CD4-positive, alpha-beta T cell treated with Interleukin-15 for 4 hours (primary cell): ENCODE data around the gene CUZD1.

Experiments used
- DNase-seq: peaks from one replicate; pipeline ENCODE4 v3.0.0-alpha.2; 2020; ENCODE audit warnings: low spot score

CUZD1 gene

DNA sequence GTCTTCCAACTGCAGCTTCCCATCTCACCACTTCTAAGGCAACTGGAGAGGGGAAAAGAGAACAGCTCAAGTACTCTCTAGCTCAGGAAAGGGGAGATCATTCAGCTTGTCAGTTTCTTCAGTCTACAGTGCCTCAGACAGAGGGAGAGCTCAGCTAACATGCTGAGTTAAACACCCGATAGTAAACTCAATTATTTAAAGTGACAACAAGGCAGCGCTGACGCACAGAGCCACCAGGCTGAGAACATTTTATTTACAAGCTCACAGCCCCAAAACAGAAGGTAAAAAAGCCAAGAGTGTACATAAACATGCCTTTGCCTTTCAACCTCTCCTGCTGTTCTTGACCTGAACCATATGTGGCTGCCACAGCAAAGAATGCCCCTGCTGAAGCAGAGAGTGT, 10.1 kb upstream of the CUZD1 start:
- DNase-seq = no peak

DNA sequence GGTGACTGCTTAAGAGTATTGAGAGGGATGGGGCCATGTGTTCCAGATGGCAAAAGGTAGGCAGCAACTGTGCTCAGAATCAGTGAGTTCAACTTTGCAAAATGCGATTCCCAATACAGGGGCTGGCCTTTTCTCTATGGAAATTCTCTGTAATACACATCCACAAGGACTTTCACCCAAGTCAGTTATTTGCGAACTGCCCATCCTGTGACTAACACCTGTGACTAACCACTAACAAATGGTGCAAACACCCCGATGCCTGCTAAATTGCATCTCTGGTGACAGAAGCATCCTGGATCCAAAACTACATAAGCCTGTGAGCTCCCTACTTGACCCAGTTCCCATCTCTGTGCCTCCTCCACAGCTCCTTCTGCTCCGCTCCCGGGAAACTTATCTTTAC, 9.0 kb upstream of the CUZD1 start:
- no peak for DNase-seq

DNA sequence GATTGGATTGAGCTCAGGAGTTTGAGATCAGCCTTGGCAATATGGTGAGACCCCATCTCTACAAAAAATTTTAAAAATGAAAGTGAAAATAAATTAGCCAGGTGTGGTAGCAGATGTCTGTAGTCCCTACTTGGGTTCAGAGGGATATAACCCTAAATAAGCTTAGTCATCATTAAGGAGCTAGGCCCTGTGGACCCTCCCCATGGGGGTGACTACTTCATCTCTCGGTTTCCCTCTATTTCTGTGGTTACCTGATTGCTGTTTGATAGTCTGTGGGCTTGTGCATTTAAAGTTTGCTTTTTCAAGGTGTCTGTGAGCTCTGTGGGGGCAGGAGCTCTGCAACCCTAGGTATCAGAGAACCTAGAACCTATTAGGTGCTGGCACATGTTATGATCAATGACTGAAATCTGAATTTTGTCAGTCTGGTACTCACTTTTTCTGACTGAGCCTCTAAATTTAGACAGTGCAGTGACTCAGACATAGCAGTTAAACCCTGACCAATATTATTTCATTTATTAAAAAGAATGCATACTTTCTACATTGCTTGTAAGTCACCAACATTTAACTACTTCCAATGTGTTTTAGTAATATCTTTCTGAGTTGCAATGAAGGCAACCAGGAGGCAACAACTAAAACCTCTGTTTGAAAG, 8.1 kb upstream of the CUZD1 start:
- DNase-seq = no peak

DNA sequence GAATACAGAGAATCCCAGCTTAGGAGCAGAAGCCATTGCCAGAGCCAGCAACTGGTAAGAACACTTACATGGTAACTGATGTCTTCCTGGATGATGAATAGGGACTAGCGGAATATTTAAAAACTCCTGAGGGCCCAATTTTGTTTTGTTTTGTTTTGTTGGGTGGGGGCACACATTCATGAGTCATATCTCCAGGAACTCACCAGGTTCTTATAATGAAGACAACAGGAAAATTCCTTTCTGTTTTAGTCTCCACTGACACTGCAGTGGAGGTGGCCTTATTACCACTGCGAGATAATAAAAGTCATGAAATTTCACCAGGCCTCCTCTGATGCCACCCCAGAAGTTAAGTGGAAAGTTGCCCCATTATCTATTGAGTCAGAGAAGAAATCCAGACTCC, 6.6 kb upstream of the CUZD1 start:
- DNase-seq = no peak

DNA sequence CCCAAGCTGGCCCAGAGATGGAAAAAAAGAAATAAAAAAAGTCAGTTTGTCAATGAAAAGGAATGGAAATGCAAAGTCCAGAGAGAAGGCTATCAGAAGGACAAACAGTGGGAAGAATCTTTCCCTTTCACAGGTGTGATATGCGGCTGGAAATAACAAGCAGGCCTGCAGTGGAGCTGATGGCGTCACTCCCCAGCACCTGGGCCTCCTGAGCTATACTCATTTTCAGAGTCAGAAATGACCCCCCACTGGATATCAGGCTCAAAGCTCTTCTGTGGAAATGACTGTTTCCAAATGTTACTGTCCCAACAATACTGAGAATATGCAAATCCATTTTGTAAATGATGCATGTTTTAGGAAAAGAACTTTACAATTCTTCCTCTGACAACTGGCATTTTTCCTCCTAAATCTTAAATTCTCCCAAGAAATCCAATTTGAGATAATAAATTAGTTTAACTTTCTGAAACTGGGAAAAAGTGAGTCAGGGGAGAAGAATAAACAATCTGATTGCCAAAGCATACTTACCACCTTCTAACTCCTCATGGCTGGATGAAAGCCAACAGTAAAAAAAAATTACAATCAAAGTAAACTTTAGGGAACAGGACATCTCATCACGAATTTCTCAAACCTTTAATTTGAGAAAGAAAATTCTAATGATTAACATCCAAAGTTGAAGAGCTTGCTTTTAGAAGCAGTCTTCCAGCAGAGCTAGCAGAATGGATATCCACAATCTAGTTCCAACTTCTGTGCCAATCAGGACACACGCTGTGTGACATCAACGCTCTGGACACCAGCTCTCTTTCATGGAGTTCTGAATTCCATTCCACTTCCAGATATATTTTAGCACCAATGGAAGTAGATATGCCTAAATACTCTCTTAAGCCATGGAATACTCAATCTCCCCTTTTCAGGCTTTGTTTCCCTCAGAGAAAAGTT, 5.3 kb upstream of the CUZD1 start:
- DNase-seq = no peak

DNA sequence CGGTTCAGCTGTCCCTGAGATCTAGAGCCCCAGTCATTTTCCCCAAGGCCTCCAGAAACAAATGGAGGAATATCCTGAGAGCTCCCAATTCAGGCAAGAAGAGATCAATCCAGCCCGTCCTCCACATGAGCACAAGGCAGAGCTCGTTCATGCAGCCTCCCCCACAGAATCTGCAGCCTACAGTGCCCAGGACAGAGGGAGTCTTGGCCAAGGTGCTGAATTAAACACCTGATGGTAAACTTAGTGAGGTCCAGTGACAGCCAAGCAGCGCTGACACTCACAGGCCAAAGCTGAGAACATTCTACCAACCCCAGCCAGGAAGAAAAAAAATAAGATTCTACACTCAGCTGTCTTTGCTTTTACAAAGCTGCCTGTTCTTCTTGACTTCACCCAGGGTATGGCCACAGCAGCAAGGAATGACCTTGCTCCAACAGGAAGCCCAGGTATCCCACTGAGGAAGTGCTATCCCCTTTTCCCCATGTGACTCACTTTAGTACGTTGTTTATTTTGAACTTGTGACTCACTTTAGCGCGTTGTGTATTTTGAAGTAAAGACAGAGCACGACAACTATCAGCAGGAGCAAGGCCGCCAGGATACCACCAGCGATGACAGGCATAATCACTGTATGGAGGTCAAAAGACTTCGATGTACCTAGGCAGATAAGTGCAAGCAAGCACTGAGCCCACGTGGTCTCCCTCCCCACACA, 4.4 kb upstream of the CUZD1 start:
- no peak for DNase-seq

DNA sequence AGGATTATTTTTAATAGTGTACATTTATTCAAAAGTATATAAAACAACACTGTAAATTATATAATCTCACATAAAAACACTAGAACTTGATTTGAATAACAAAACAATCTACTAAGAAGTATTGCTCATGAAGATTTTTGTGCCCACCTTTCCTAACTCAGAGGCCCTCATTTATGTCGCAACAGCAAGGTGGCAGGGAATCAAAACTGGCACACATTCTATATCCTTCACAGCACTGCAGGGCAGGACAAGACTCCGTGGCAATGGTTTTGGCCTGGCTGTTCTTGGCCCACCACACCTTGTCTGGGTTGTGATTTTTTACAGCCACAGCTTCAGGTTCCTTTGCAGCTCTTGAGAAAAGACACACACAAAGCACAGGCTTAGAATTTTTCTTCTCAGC, 3.4 kb upstream of the CUZD1 start:
- DNase-seq = no peak

DNA sequence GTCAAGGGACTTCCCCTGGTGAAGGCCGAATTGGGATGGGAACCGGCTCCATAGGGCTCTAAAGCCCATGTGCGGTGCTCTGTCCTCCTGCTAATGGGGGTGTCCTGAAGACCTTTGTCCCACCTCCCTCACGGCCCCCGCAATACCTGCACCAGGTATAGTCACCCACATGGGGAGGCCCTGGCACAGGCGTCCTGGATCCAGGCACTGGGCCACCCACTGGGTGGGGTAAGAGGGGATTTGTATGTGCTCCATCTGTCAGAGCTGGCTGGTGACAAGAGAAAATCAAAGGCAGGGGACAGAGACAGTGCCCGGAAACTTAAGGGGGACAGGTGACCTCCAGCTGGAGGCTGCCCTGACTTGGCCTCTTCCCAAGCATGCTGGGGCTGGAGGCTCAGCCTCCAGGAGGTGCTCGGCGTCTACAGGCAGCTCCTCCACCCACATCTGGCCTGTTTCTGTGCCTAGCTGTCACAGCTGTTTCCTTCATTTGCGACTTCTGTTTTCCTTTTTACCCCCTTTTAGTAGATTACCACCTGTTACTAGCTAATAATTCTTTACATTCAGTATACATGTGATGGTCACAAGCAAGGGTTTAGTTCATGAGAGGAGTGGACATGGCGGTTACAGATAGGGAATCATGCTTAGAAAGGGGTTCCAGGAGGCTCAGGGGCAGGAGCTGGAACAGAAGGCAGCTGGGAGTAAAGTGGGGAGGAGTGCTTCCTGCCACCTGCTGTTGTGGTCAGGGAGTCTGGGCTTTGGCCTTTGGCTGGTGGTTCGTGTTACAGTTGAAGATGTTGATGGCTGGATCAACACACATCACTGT, 2.3 kb upstream of the CUZD1 start:
- DNase-seq = no peak

DNA sequence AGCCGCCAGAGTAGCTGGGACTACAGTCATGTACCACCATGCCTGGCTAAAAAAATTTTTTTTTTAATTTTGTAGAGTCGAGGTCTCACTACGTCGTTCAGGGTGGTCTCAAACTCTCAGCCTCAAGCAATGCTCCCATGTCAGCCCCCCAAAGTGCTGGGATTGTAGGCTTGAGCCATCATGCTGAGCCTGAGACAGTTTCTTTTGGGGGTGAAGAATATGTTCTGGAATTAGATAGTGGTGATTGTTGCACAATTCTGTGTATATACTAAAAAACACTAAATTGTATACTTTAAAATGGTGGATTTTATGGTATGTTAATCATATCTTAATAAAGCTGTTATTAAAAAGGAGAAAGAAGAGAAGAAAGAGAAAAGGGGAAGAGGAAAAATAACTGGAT, 1.5 kb downstream of the CUZD1 start:
- no peak for DNase-seq

DNA sequence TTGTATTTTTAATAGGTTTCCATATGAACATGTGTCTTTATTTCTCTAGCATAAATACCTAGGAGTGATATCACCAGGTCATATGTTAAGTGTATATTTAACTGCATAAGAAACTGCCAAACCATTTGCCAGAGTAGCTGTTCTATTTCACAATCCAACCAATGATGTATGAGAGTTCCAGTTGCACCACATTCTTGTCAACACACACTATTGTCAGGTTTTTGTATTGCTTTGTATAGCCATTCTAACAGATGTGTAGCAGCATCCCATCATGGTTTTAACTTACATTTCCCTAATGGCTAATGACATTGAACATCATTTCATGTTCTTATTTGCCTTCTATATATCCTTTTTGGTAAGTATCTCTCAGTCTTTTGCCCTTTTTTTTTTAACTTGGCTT, 4.1 kb downstream of the CUZD1 start:
- no peak for DNase-seq

DNA sequence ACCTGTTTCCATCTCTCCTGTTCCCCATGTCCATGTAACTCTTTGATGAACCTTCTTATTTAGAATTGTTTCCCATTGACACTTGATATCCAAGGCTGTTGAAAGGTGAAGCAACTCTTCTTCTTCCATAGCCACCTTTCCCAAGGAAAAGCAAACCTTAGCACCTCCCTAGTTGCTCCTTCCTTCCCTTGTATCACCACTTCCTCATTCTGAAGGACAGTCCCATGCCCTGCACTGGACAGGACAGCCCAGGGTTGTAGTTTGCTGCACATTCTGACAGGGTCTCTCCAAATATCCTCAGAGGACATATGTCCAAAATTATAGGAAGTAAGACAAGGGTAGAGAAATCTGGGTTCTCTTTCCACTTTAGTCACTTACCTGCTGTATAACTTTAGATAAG, 6.2 kb downstream of the CUZD1 start:
- no peak for DNase-seq

DNA sequence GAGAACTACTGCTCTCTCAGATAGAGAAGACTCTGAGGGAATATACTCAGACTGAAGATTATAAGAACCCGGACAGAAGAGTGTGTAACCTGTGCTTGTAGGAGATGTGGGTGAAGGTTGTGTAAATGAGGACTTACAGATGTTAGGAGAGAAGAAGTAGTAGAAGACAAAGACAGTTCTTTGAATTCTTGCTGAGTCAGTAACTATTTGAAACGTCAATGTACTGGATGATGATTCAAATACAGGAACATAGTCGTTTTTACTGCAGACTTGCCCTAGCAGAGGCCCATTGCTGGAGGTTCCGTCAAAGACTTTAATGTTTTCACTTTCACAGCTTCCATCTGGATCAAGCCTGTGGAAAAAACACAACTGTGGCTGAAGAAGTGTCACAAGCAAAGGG, 6.8 kb downstream of the CUZD1 start:
- no peak for DNase-seq

DNA sequence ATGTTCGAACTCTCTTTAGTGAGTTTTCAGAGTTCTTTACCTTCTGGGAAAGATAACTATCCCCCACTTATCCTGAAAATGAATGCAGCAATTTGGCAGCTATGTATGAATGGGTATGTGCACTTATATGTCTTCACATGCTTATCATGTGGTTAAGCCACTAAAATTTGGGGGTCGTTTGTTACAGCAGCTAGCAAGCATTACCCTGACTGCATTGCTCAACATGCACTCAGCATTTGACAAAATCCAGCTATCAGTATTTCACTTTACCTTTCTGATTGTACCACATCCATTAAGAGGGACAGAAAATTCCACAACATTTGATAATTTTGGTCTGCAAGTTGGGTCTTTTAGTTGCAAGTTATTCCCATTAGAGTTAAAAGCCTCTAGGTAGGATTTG, 9.7 kb downstream of the CUZD1 start:
- DNase-seq = no peak

DNA sequence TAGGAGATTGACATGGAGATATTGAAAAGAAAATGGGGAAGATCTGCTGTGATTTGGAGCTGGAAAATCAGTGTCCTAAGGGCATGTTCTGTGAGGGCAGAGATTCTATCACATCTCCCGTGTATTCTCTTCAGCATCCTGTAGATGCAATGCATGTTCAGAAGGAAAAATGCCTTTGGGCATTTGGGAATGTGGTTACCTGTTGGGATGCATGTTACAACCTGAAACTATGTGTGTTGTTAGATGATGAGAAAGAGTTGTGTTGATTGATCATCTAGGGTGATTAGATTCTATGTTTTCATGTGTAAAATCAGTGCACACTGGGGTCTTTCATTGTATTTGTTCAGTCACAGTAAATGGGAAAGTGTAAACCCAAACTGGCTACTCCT, 14.7 kb downstream of the CUZD1 start:
- DNase-seq = no peak

DNA sequence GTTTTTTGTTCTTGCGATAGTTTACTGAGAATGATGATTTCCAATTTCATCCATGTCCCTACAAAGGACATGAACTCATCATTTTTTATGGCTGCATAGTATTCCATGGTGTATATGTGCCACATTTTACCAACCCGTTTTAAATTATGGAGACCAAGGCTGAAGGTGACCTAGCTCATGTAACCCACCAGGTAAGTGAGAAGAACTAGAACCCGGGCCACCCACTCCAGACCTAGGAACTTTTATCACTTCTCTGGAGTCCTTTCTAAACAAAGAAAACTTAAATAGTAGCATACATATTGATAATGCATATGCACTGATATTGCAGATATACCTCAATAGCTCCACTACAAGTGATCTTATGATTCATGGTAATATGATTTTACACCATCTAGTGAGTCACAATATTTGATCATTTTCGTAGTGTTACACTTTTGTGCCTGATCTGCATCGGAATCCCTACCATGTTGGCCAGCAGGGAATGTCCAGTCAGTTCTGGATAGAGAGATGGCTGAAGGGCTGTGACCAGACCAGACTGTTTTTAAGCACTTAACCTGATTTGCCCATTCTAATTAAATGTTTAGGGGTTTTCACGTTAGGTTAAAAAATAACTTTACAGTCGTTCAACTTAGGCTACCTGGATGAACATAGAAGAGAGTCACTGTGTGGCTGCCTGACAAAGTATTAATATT, 15.2 kb downstream of the CUZD1 start:
- no peak for DNase-seq

DNA sequence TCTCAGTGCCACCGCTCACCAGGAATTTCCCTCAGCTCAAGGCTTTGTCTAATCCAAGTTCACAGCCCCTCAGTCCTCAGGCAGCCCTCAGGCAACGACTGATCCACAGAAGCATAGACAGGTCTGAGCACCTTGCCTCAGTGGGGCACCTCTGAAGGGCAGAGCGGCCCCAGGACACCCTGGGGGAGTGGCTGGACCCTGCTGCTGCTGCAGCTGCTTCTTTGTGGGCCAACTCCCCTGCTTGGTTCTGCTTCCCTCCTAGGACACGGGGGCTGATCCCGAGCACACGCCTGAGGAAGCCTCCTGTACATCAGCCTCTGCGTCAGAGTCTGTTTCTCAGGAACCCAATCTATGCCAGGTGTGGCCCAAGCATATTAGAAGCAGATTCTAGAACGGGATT, 16.2 kb downstream of the CUZD1 start:
- no peak for DNase-seq

DNA sequence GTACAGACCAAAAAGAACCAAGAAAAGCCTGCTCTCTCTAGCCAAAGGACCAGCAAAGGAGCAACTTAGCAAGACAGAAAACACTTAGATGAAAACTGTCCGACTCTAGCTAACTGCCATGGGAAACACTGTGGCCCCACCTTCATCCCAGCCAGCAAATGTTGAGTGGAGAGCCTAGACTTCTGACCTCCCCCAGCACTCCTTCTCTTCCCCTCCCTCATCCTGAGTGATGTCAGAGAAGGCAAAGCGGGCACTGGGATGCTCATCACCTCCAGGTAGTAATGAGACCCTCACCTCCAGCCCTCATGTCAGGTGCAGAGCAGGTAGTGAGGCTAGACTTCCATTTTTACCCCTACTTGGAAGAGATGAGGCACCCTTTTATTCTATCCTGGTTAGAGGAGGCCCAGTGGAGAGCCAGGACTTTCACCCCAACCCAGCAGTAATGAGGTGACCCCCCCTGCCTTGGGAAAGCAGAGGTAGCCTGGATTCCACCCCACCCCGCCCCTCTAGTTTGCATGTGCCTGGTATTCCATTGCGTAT, 16.9 kb downstream of the CUZD1 start:
- no peak for DNase-seq

DNA sequence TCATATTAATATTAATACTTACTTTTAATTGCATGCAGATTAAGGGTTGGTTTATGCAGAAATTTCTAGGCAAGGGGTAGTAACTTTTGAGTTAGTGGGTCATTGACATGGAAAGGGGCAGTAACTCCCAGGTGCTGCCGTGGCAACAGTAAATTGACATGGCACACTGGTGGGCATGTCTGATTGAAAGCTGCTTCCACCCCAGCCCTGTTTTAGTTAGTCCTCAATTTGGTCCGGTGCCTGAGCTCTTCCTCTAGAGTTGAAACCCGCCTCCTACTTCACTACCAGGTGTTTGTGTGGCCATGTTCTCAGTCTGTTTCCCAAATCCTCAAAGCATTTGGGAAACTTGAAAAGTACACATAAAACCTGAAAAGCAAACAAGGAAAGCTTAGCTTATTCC, 18.4 kb downstream of the CUZD1 start:
- DNase-seq = no peak

DNA sequence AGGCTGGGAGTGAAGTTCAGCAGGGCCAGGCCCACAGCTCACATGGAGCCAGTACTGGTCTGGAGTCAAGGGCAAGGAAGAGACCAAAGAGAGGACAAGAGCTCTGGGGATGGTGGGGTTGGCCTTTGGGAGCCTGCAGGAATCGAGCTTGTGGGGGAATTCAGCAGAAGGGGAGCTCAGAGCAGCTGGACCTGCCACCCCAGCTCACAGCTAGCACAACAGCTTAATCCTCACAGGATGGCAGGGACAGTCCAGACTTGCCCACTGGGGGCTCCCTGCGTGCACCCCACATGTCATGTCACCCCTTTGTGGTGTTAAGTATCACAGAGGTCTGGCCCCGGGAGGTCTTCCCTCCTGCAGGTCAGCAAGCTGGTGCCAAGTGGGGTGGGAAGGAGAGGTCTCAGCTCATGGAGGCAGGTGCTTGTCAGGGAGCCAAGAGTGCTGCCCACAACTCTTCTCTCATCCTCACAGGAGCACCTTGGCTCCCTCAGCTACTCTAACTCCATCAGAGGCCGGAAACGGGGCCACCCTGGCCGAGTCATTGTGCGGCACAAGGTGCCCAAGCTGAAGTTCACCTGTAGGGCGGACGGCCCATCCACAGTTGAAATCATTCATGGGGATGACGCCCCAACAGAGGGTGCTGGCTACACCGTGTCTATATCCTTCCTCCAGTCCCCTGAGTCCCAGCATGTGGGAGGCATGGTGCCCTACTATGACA, 22.5 kb downstream of the CUZD1 start:
- DNase-seq = no peak

DNA sequence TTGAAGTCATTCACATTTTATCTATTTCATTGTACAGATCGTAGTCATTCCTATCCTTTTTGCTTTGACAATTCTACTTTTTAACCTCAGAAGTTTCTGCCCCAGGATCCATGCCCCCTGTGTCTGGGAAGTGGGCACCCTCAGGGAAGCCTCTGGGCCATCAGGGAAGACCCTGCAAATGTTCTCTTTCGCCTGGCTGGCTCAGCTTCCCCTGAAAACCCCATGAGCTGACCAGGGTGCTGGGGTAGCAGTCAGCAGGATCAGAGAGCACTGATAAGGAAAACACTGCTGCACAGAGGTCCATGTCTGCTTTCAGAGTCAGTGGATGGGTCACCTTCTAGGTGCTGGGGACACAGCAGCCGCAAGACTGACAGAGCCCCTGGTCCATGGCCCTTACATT, 23.8 kb downstream of the CUZD1 start:
- no peak for DNase-seq

DNA sequence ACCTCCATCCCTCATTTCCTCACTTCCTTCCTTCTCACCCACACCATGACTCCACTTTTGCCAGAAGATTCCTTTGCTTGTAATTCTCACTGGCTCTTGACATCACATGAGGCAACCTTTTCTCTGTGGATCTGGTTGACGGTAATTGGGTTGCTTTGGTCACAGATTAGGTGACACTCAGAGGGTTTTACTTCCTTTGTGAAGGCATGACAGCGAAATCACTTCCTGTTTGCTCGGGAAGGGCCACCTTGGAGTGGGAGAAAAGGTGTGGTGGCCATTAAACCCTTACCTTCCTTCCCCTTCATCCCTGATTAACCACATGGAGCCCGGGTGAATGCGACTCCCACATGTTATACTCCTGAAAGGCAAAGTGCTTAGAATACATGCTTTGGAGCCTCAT, 30.2 kb downstream of the CUZD1 start:
- DNase-seq = no peak
